SK-N-SH treated with all-trans-retinoic acid at 6 μM for 48 hours (cell line): ENCODE data around the gene PILRA.

Experiments used
- ARNTL ChIP-seq: fragments of 450-650 bp; formaldehyde crosslinking; IDR thresholded peaks from 2 replicates; pipeline ENCODE4 v1.5.0; 2020; ENCODE audit warnings: low read depth, mild to moderate bottlenecking, moderate library complexity, borderline replicate concordance
- CREB5 ChIP-seq: fragments of 250-450 bp; sonication (Bioruptor Pico); IDR thresholded peaks from 2 replicates; pipeline ENCODE4 v1.5.1; 2020; ENCODE audit warnings: low read depth, mild to moderate bottlenecking, moderate library complexity
- ESRRG ChIP-seq: fragments of 250-450 bp; sonication (Bioruptor Pico); IDR thresholded peaks from 2 replicates; pipeline ENCODE4 v1.6.1; 2021; ENCODE audit warnings: mild to moderate bottlenecking
- ISL1 ChIP-seq: fragments of 250-450 bp; sonication (Bioruptor Pico); IDR thresholded peaks from 2 replicates; pipeline ENCODE4 v2.1.2; 2022; ENCODE audit warnings: mild to moderate bottlenecking, moderate library complexity
- PPARA ChIP-seq: fragments of 250-450 bp; sonication (Bioruptor Pico); IDR thresholded peaks from 2 replicates; pipeline ENCODE4 v1.5.0; 2020; ENCODE audit warnings: mild to moderate bottlenecking, borderline replicate concordance
- RARB ChIP-seq: fragments of 250-450 bp; sonication (Bioruptor Pico); IDR thresholded peaks from 2 replicates; pipeline ENCODE4 v1.8.0; 2021; ENCODE audit warnings: mild to moderate bottlenecking, moderate library complexity
- TCF4 ChIP-seq: fragments of 250-450 bp; sonication (Bioruptor Pico); IDR thresholded peaks from 2 replicates; pipeline ENCODE4 v1.8.0; 2021; ENCODE audit warnings: mild to moderate bottlenecking, moderate library complexity, borderline replicate concordance
- TOX ChIP-seq: fragments of 250-450 bp; sonication (Bioruptor Pico); IDR thresholded peaks from 2 replicates; pipeline ENCODE4 v1.8.0; 2021; ENCODE audit warnings: mild to moderate bottlenecking, moderate library complexity, borderline replicate concordance
- ZFP3 ChIP-seq: fragments of 250-450 bp; sonication (Bioruptor Pico); IDR thresholded peaks from 2 replicates; pipeline ENCODE4 v1.5.0; 2020; ENCODE audit warnings: mild to moderate bottlenecking, moderate library complexity
- ZNF70 ChIP-seq: fragments of 450-650 bp; formaldehyde crosslinking; IDR thresholded peaks from 2 replicates; pipeline ENCODE4 v1.5.0; 2020; ENCODE audit warnings: mild to moderate bottlenecking, moderate library complexity
- TF ChIP-seq, protein P1 (sequence below): fragments of 250-450 bp; sonication (Bioruptor Pico); IDR thresholded peaks from 2 replicates; pipeline ENCODE4 v1.5.1; 2021; ENCODE audit warnings: mild to moderate bottlenecking, moderate library complexity
- TF ChIP-seq, protein P2 (sequence below): fragments of 250-450 bp; sonication (Bioruptor Pico); IDR thresholded peaks from 2 replicates; pipeline ENCODE4 v1.8.0; 2020; ENCODE audit warnings: mild to moderate bottlenecking, moderate library complexity, borderline replicate concordance

- TF ChIP-seq TOX (CRISPR knock-in tag) (no peak), ISL1 (CRISPR knock-in tag) (no peak), CREB5 (CRISPR knock-in tag) (no peak), ZFP3 (CRISPR knock-in tag) (no peak), TCF4 (CRISPR knock-in tag) (no peak), RARB (no peak), ZNF70 (no peak), ESRRG (no peak), PPARA (CRISPR knock-in tag) (no peak), ARNTL (CRISPR knock-in tag) (no peak)
- TF ChIP-seq, protein P1, sequence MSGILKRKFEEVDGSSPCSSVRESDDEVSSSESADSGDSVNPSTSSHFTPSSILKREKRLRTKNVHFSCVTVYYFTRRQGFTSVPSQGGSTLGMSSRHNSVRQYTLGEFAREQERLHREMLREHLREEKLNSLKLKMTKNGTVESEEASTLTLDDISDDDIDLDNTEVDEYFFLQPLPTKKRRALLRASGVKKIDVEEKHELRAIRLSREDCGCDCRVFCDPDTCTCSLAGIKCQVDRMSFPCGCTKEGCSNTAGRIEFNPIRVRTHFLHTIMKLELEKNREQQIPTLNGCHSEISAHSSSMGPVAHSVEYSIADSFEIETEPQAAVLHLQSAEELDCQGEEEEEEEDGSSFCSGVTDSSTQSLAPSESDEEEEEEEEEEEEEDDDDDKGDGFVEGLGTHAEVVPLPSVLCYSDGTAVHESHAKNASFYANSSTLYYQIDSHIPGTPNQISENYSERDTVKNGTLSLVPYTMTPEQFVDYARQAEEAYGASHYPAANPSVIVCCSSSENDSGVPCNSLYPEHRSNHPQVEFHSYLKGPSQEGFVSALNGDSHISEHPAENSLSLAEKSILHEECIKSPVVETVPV, result no peak
- TF ChIP-seq, protein P2, sequence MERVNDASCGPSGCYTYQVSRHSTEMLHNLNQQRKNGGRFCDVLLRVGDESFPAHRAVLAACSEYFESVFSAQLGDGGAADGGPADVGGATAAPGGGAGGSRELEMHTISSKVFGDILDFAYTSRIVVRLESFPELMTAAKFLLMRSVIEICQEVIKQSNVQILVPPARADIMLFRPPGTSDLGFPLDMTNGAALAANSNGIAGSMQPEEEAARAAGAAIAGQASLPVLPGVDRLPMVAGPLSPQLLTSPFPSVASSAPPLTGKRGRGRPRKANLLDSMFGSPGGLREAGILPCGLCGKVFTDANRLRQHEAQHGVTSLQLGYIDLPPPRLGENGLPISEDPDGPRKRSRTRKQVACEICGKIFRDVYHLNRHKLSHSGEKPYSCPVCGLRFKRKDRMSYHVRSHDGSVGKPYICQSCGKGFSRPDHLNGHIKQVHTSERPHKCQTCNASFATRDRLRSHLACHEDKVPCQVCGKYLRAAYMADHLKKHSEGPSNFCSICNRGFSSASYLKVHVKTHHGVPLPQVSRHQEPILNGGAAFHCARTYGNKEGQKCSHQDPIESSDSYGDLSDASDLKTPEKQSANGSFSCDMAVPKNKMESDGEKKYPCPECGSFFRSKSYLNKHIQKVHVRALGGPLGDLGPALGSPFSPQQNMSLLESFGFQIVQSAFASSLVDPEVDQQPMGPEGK (CRISPR knock-in tag), result no peak
These were observed 15.0 kb upstream of the PILRA start, which contains the start of gene PILRB for GRCh38 chr7:100358027-100358856.
